ENCODE results near the gene GRHL3.
A peak's percentile ranks its signal among the peaks of the same experiment; 100 is the strongest.

GRHL3 gene

GRCh38 chr1:24392604-24392946, 73.4 kb downstream of the GRHL3 start:
- no peak overlapping the region for H3K27ac ChIP-seq (ENCODE audit: low read length)
- H3K9me3 ChIP-seq (ENCODE audit: insufficient read depth, low read depth, low read length) = no peaks in the 10 kb centered on the region
- H3K9ac ChIP-seq (ENCODE audit: low read depth, low read length) = no peak overlapping the region
- H3K36me3 ChIP-seq (ENCODE audit: insufficient read depth, low read depth, low read length) = no peaks in the 10 kb centered on the region
- peaks cover 20% of the 10 kb centered on the region for H3K4me1 ChIP-seq (ENCODE audit: insufficient read depth, low read length)
- no peaks in the 10 kb centered on the region for H3K27me3 ChIP-seq (ENCODE audit: insufficient read depth, low read length)
- no peak overlapping the region for H3K4me3 ChIP-seq (ENCODE audit: low read length)

- Histone ChIP-seq H3K36me3 (ENCODE audit: insufficient read depth, low read depth, low read length) (no peaks in the 10 kb centered on the region), H3K9me3 (ENCODE audit: insufficient read depth, low read depth, low read length) (no peaks in the 10 kb centered on the region), H3K4me1 (ENCODE audit: insufficient read depth, low read length) (peaks cover 20% of the 10 kb centered on the region), H3K9ac (ENCODE audit: low read depth, low read length) (peak overlapping the region; percentile 33; the same call in 1 of the 2 replicates), H3K27ac (ENCODE audit: low read length) (no peak overlapping the region), H3K4me3 (ENCODE audit: low read length) (no peak overlapping the region), H3K27me3 (ENCODE audit: insufficient read depth, low read length) (no peaks in the 10 kb centered on the region)
Observed at GRCh38 chr1:24392982-24393650, 74.0 kb downstream of the GRHL3 start.

- Histone ChIP-seq H3K4me1 (ENCODE audit: insufficient read depth, low read length) (peaks cover 20% of the 10 kb centered on the region), H3K27me3 (ENCODE audit: insufficient read depth, low read length) (no peaks in the 10 kb centered on the region), H3K4me3 (ENCODE audit: low read length) (no peak overlapping the region), H3K27ac (ENCODE audit: low read length) (no peak overlapping the region), H3K36me3 (ENCODE audit: insufficient read depth, low read depth, low read length) (no peaks in the 10 kb centered on the region), H3K9me3 (ENCODE audit: insufficient read depth, low read depth, low read length) (no peaks in the 10 kb centered on the region), H3K9ac (ENCODE audit: low read depth, low read length) (peak overlapping the region; percentile 33; the same call in 1 of the 2 replicates)
Observed at GRCh38 chr1:24393892-24394291, 74.7 kb downstream of the GRHL3 start.

DNA sequence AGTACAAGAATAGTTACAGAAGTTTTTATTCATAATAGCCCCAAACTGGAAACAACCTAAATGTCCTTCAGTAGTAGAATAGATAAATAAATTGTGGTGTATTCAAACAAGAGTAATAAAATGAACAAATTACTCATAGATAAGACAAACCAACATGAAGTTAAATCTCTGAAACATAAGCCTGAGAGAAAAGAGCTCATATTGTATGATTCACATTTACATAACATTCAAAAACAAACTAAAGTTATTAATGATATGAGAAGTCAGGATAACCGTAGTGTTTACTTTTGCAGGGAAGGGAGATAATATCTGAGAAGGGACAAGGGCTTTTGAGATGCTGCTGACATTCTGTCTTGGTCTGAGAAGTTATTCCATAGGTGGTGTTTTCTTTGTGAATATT, 80.9 kb downstream of the GRHL3 start:
- Histone ChIP-seq H3K4me1 (ENCODE audit: insufficient read depth, low read length) (no peaks in the 10 kb centered on the region), H3K9me3 (ENCODE audit: insufficient read depth, low read depth, low read length) (no peaks in the 10 kb centered on the region), H3K27ac (ENCODE audit: low read length) (no peak overlapping the region), H3K36me3 (ENCODE audit: insufficient read depth, low read depth, low read length) (no peaks in the 10 kb centered on the region), H3K27me3 (ENCODE audit: insufficient read depth, low read length) (no peaks in the 10 kb centered on the region), H3K9ac (ENCODE audit: low read depth, low read length) (no peak overlapping the region), H3K4me3 (ENCODE audit: low read length) (no peak overlapping the region)

- H3K27me3 ChIP-seq (ENCODE audit: insufficient read depth, low read length) = no peaks in the 10 kb centered on the region
- H3K9me3 ChIP-seq (ENCODE audit: insufficient read depth, low read depth, low read length) = no peaks in the 10 kb centered on the region
- H3K4me3 ChIP-seq (ENCODE audit: low read length) = no peak overlapping the region
Observed at GRCh38 chr1:24403806-24404205, 84.6 kb downstream of the GRHL3 start.

More at GRCh38 chr1:24403806-24404205, 84.6 kb downstream of the GRHL3 start:
- H3K4me1 ChIP-seq (ENCODE audit: insufficient read depth, low read length) = no peaks in the 10 kb centered on the region
- no peaks in the 10 kb centered on the region for H3K36me3 ChIP-seq (ENCODE audit: insufficient read depth, low read depth, low read length)
- no peak overlapping the region for H3K9ac ChIP-seq (ENCODE audit: low read depth, low read length)
- no peak overlapping the region for H3K27ac ChIP-seq (ENCODE audit: low read length)

All from iPS-20b (cell line).